Stimulated activated CD8-positive, alpha-beta memory T cell treated with anti-CD3 and anti-CD28 coated beads, Interleukin-12 subunit alpha, Interleukin-12 subunit beta, amount 100 ng/mL, for 4 hours (primary cell): ENCODE measurements around the gene NAP1L4.
"Not testable (repeated sequence)": the region's sequence is repeated elsewhere in the genome, so short reads cannot be mapped to it uniquely, and the experiment has no call there.

Experiments used
- DNase-seq: peaks from one replicate; pipeline ENCODE4 v3.0.0-alpha.2; 2020; ENCODE audit warnings: low read depth

Gene NAP1L4

GRCh38 chr11:2921742-2922493 is 70.2 kb downstream of the NAP1L4 start:
- DNase-seq = no peak

GRCh38 chr11:2921261-2921660 is 70.9 kb downstream of the NAP1L4 start:
- DNase-seq = no peak

DNA sequence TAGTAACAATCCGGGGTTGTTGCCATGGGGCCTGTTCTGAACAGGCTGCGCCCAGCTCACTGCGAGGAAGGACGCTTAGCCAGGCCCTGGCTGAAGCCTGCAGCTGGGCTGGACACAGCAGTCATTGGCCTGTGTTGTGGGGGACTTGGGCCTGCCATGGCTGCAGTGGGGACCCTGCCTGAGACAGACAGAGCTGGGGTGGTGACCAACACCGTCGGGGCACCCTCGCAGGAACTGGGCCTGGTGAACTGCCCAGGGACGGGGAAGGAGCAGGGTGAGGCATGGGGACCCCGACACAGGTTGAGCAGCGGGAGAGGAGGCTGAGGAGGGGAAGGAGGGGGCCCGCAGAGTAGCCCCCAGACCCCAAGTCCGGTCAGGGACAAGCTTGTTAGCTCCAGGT is 71.8 kb downstream of the NAP1L4 start:
- no peak for DNase-seq

- no peak for DNase-seq
These were observed 72.3 kb downstream of the NAP1L4 start for GRCh38 chr11:2919837-2920236.

DNA sequence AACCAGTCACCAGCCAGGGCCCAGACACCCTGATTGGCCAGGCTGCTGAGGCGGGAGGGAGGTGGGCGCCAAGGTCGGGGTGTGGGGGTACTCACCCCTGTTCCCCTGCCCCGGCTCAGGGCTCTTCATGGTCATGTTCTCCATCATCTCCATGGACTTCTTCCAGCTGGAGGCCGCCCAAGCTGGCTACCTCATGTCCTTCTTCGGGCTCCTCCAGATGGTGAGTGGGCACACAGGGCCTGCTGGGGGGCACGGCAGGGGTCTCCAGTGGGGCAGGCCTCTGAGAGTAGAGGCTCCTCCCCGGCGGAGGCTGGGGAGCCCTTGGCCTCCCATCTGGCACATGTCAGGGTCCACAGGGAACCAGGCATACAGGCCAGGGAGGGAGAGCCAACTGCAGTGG is 72.9 kb downstream of the NAP1L4 start:
- DNase-seq = no peak

DNA sequence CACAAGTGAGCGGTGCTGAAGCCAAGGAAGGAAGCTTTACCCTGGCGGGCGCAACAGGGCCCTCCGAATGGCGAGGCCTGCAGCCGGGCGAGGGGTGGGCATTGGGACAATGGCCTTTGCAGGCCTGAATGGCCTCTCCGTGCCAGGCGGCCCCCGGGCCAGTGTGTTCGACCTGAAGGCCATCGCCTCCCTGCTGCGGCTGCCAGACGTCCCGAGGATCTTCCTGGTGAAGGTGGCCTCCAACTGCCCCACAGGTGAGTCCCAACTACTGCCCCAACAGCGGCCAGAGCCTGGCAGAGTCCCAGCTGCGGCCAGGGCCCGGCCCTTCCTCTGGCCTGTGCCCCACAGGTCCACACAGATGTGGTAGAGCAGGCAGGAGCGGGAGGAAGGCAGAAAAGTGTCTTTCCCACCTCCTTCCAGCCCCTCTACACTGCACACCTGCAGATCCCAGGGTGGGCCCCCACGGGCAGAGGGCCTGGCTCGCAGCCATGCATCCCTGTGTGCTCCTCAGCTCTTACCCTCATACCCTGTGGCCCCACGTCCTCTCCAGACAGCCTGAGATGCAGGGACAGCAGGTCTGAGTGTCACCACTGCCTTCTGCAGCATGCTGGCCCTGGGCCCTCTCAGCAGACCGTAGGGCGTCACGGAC is 74.2 kb downstream of the NAP1L4 start:
- DNase-seq = no peak

GRCh38 chr11:2916892-2917645 is 75.1 kb downstream of the NAP1L4 start:
- DNase-seq = no peak

DNA sequence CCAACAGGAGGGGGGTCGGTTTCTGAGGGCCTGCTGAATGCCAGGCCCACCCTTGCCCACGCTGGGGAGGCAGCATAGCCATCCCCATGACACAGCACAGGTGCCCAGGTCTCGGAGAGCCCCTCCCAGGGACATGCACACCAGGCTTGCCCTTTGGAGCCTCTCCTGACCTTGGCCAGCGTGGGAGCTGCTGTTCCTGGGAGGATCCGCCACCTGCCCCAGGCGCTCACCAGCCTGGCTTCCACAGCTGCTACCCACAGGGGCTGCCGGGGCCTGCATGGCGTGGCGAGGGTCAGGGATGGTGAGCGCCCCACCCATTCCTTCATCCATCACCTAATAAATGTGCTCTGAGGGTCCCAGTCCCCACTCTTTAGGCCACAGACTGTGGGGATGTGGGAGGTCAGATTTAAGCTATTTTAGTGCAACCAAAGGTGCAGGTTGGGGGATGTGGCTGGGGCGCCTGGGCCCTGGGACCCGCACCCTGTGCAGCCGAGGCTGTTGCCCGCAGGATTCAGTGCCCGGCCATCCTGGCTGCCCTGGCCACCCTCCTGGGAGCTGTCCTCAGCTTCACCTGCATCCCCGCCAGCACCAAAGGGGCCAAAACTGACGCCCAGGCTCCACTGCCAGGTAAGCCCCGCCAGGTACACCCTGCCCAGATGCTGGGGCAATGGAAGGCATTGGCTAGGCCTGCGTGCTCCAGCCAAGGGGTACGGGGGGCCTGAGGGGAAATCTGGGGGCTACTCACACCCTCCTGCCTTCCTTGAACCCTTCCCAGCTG is 75.8 kb downstream of the NAP1L4 start:
- no peak for DNase-seq

GRCh38 chr11:2915473-2915872 is 76.7 kb downstream of the NAP1L4 start:
- DNase-seq = no peak

GRCh38 chr11:2914455-2915195 is 77.5 kb downstream of the NAP1L4 start:
- DNase-seq = no peak

- DNase-seq = no peak
These were observed 78.4 kb downstream of the NAP1L4 start for GRCh38 chr11:2913776-2914175.

- DNase-seq = no peak
These were observed 79.1 kb downstream of the NAP1L4 start for GRCh38 chr11:2913019-2913431.

- no peak for DNase-seq
These were observed 79.6 kb downstream of the NAP1L4 start for GRCh38 chr11:2912498-2912897.

DNA sequence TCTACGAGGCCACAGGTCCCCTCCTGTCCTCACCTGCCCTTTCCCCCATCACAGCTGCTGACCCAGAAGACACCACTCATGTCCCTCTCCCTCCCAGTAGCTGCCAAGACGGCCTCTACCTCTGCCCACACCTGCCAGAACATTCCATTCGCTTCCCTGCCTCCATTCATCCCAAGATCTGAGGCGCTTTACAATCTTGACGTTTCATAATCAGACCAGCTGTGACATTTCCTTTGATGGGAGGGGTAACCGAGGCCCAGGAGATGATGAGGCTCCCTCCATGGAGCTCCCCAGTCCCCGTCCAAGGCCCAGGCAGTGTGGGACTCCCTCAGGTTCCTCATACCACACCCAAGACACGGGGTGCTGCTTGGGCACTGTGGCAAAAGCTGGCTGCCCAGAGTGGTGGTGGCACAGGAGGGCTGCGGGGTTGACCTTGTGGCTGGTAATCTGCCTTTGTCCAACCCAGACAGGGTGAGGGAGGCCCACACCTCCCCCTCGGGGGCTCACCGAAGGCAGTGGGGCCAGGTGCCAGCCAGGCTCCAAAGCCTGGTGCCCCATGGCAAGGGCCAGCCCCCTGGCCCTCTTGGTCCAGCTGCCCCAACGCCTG is 80.2 kb downstream of the NAP1L4 start:
- DNase-seq = no peak

DNA sequence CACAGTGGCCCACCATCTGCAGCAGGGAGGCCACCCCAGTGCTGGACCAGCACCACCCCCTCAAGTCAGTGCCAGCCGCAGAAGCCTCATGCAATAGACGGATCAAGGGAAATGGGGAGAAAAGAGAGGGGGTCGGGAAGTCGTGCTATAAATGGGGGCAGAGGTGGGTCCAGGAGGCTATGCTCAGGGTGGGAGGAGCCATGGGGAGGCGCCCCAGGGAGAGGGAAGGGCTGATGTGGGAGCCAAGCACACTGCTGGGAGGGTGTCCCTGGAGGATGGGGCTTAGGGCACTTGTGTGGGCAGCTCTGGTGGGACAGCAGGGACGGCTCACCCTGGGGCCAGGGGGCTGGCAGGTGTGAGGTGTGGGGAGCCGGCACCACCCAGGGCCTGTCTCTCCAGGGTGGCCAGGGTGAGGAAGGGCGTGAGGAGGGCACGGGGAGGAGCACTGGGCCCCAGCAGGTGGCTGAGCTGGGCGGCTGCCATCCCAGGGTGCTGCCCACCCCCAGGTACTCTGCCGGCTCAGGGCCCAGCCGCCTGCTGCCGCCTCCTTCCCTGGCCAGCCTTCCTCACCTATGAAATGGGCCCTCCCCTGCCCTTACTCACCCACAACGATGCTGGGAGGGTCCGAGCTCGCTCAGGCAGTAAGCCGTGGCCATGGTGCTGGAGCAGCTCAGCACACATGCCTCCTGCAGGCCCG is 80.9 kb downstream of the NAP1L4 start:
- no peak for DNase-seq

DNA sequence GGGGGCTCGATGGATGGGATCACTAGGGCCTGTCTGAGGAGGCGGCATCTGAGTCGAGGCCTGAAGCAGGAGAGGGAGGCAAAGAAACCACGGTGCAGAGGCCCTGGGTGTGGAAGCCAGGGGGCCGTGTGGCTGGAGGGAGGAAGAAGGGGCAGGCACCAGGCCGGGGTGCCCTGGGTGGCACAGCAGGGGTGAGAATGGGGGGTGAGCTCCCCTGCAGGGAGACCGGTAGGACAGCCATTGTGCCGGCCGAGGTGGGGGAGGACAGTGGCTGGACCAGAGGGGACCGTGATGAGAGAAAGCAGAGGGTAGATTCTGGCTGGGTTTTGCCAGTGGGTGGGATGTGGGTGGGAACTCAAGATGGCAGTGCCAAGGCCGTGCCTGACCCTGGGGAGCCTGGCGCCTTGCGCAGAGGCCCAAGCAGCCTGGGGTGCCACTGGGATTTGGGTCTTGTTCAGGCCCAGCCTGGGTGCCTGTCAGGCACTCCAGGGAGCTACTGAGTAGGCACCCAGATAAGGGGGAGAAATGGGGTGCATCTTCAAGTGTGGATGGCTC is 81.7 kb downstream of the NAP1L4 start:
- no peak for DNase-seq

- DNase-seq = no peak
These were observed 82.8 kb downstream of the NAP1L4 start for GRCh38 chr11:2909133-2909902.

- no peak for DNase-seq
These were observed 84.0 kb downstream of the NAP1L4 start for GRCh38 chr11:2908130-2908529.

DNA sequence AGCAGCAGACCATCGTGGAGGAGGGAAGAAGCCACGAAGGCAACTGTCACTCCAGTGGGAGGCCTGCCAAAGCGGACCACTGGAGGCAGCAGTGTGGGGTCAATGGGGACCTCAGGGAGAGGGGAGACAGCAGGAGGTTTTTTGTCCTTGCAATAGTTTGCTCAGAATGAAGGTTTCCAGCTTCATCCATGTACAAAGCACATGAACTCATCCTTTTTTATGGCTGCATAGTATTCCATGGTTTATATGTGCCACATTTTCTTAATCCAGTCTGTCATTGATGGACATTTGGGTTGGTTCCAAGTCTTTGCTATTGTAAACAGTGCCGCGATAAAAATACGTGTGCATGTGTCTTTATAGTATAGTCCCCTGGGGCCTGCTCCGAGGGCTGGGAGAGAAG is 86.8 kb downstream of the NAP1L4 start:
- DNase-seq = not testable (repeated sequence)
